Neutrophil (primary cell): Measurements from ENCODE around the gene FCHO1.
"Not testable (repeated sequence)": the region's sequence is repeated elsewhere in the genome, so short reads cannot be mapped to it uniquely, and the experiment has no call there.

Source experiments
- H3K27ac ChIP-seq: fragments of 200-600 bp; sonication (generic); 2 replicates; pipeline ENCODE4 v1.5.1; 2016; ENCODE audit warnings: mild to moderate bottlenecking, moderate library complexity
- H3K27me3 ChIP-seq: fragments of 200-600 bp; sonication (generic); 2 replicates; pipeline ENCODE4 v1.6.0; 2016; ENCODE audit warnings: mild to moderate bottlenecking
- H3K36me3 ChIP-seq: fragments of 200-600 bp; sonication (generic); 2 replicates; pipeline ENCODE4 v1.5.1; 2017
- H3K4me1 ChIP-seq, 2 experiments: fragments of 200-600 bp in 1 of 2; sonication (generic) in 1 of 2; 1 replicate in 1 of 2; 2 replicates in 1 of 2; pipeline versions ENCODE4 v1.5.1 to v1.6.1; 2013 to 2016; ENCODE audit warnings: low read depth in 1 of 2, low read length in 1 of 2, mild to moderate bottlenecking in 1 of 2, moderate library complexity in 1 of 2; ENCODE audit not compliant: control insufficient read depth in 1 of 2, insufficient read depth in 1 of 2
- H3K4me3 ChIP-seq, 2 experiments: fragments of 200-600 bp in 1 of 2; sonication (generic) in 1 of 2; 1 replicate in 1 of 2; 2 replicates in 1 of 2; pipeline ENCODE4 v1.5.1; 2013 to 2016; ENCODE audit warnings: low read depth in 1 of 2, low read length in 1 of 2, mild to moderate bottlenecking in 1 of 2, moderate library complexity in 1 of 2
- H3K9me3 ChIP-seq: fragments of 200-600 bp; sonication (generic); 2 replicates; pipeline ENCODE4 v1.5.1; 2016
- TF ChIP-seq, protein P1 (sequence below): fragments of 200-600 bp; sonication (generic); IDR thresholded peaks from 2 replicates; pipeline ENCODE4 v1.5.1; 2016; ENCODE audit warnings: antibody characterized with exemption

FCHO1 gene

DNA sequence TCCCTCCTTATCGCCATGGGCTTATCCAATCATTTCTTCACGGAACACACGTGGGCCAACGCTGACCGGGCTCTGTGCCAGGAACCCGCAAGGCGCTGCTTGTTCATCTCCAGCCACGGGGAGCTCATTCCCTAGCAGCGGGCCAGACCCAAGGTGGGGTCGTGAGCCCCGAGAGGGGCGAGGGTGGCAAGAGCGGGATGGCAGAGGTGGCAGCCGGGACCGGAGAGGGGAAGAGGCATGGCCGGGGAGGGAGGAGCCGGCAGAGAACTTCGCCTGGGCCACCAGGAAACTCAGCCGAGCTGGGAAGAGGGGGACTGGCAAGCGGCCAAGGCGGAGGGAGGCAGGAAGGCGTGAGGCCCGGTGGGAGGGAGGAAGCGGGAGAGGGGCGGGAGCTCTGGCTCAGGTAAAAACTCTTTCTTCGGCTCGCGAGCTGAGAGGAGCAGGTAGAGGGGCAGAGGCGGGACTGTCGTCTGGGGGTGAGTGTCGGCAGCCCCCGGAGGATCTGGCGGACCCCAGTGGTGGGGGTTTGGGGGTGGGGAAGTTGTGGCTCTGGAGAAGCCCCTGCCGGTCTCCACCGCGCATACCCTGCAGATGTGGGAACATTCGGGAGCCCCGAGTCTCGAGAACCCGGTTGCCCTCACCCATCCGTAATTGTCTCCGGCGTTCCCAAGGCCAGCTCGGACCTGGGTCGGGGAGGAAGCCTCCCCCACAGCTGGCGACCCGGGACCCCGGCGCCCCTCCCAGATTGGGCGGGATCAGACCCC is 43.6 kb downstream of the FCHO1 start, which contains the start of gene B3GNT3:
Gene B3GNT3 (plus strand): TSS at position 408 of the 764 bp plus-strand sequence. CDS start 12,670 bp downstream, outside the sequence.
- Histone ChIP-seq H3K4me1 (peaks cover 0 to 8% of the 10 kb centered on the region in 2 experiments), H3K27ac (no peak within 1 kb of the TSS), H3K36me3 (no peaks in the 10 kb centered on the region), H3K27me3 (peaks cover 88% of the 10 kb centered on the region), H3K4me3 (no peak within 1 kb of the TSS), H3K9me3 (no peaks in the 10 kb centered on the region)
- TF ChIP-seq, protein P1, sequence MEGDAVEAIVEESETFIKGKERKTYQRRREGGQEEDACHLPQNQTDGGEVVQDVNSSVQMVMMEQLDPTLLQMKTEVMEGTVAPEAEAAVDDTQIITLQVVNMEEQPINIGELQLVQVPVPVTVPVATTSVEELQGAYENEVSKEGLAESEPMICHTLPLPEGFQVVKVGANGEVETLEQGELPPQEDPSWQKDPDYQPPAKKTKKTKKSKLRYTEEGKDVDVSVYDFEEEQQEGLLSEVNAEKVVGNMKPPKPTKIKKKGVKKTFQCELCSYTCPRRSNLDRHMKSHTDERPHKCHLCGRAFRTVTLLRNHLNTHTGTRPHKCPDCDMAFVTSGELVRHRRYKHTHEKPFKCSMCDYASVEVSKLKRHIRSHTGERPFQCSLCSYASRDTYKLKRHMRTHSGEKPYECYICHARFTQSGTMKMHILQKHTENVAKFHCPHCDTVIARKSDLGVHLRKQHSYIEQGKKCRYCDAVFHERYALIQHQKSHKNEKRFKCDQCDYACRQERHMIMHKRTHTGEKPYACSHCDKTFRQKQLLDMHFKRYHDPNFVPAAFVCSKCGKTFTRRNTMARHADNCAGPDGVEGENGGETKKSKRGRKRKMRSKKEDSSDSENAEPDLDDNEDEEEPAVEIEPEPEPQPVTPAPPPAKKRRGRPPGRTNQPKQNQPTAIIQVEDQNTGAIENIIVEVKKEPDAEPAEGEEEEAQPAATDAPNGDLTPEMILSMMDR, result no peak

DNA sequence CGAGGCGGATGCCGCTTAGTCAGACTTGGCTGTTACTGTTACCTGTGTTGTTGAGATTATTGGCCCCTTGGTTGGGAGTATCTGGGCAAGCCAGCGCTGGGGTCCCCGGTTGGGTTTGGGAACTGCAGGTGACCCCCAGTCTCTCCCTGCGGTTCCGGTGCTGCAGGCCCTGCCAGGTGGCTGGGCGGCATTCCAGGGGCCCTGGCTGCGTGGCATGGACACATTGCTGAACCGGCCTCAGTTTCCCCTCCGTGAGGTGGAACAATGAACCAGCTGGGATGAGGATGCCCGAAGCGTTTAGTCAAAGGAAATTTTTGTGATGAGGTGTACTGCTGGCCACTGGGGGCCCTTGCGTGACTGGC is 44.2 kb downstream of the FCHO1 start:
- H3K4me1 ChIP-seq, result peaks cover 0 to 8% of the 10 kb centered on the region in 2 experiments
- H3K27me3 ChIP-seq, result peaks cover 88% of the 10 kb centered on the region
- TF ChIP-seq, protein P1, result no peak

DNA sequence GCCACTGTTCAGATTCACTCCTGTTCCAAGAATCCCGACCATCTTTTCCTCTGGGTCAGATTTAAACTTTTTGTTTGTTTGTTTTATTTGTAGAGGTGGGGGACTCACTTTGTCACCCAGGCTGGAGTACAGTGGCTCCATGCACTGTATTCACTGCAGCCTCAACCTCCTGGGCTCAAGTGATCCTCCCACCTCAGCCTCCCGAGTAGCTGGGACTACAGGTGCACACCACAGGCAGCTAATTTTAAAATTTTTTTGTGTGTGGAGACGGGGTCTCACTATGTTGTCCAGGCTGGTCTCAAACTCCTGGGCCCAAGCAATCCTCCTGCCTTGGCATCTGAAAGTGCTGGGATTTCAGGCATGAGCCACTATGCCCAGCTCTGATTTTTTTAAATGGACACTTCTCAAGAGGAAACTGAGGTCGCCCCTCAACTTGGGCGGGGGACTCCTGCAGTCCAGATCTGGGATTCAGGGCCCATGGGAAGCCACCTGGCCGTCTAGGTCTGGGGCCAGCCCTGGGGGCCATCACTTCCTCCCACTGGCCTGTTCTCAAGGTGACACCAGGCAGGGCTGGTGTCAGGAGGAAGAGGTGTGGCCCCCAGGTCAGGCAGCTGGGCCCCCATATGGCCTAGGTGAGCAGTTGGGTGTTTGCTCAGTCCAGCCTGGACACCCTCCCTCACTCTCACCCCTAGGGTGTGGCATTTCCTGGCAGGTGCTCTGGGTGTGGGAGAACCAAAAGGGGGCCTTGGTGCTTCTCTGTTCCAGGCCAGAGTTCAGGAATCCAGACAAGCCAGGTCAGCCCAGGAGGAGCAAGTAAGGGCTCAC is 44.9 kb downstream of the FCHO1 start:
- Histone ChIP-seq H3K9me3 (no peaks in the 10 kb centered on the region), H3K4me1 (peaks cover 0 to 8% of the 10 kb centered on the region in 2 experiments), H3K36me3 (no peaks in the 10 kb centered on the region), H3K27me3 (peaks cover 88% of the 10 kb centered on the region), H3K27ac (no peak overlapping the region), H3K4me3 (no peak overlapping the region)
- TF ChIP-seq, protein P1, result no peak

More for the DNA sequence above, 44.2 kb downstream of the FCHO1 start:
- no peaks in the 10 kb centered on the region for H3K36me3 ChIP-seq
- no peak overlapping the region for H3K27ac ChIP-seq
- H3K9me3 ChIP-seq, result no peaks in the 10 kb centered on the region
- no peak overlapping the region for H3K4me3 ChIP-seq

DNA sequence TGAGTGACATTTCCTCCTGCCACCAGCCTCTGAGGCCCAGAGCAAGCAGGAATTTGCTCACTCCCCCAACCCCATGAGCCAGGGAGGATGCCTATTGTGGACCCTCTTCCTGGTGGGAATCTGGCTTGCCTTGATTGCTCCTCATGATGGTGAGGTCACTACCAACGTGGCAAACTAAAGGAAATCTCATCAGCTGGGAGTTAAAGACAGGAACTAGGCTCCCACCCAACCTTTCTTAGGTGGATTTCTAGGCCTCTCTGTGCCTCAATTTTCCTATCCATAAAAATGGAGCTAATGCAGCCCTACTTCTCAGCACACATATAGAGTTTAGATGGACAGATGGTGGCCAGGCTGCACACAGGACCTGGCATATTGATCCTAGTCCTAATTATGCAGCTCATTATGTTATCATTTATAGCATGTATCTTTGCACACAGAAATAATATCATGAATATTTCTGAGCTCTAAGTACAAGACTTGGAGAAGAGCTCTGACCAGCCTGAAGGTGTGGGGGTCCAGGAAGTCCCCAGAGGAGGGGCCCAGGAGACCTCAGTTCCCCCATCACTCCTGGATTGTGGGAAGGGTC is 45.7 kb downstream of the FCHO1 start:
- Histone ChIP-seq H3K4me3 (no peak overlapping the region), H3K27ac (no peak overlapping the region), H3K9me3 (no peaks in the 10 kb centered on the region), H3K36me3 (no peaks in the 10 kb centered on the region), H3K27me3 (peaks cover 88% of the 10 kb centered on the region), H3K4me1 (peaks cover 0 to 8% of the 10 kb centered on the region in 2 experiments)
- TF ChIP-seq, protein P1, result no peak

DNA sequence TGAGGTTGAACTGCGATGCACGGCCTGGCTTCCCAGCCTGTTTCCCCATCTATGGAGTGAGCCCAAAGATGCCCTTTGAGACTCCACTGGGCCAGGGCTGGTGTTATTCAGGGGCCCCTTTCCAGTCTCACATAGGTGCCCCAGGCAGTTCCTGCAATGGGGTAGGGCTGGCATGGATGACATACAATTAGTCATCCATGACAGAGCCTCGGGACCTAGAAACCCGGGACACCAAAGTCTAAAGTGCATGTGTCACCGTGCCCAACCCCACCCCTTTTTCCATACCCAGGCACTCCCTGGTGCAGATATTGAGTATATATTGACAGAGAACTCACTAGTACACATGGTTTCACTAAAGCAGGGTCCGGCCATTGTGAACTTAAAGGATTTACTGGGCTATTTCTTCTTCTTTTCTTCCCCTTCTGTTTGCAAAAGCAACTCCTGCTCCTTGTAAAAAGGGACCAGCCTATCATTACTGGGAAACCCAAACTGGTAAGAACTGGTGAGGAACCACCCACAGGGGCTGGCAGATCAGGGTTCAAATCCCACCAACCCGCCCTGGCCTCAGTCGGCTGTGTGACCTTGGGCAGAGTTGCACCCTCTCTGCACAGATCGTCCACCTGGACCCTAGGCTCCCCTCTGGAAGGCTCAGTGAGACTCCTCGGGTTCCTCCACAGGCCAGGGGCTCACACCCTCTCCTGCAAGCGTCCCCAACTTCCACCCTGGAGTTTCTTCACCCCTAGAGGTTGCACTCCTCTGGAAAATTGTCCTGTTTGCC is 46.3 kb downstream of the FCHO1 start:
- no peaks in the 10 kb centered on the region for H3K36me3 ChIP-seq
- H3K4me1 ChIP-seq, result peaks cover 0 to 8% of the 10 kb centered on the region in 2 experiments
- H3K27me3 ChIP-seq, result peaks cover 88% of the 10 kb centered on the region
- H3K27ac ChIP-seq, result no peak overlapping the region
- H3K9me3 ChIP-seq, result no peaks in the 10 kb centered on the region
- TF ChIP-seq, protein P1, result no peak
- H3K4me3 ChIP-seq, result no peak overlapping the region

DNA sequence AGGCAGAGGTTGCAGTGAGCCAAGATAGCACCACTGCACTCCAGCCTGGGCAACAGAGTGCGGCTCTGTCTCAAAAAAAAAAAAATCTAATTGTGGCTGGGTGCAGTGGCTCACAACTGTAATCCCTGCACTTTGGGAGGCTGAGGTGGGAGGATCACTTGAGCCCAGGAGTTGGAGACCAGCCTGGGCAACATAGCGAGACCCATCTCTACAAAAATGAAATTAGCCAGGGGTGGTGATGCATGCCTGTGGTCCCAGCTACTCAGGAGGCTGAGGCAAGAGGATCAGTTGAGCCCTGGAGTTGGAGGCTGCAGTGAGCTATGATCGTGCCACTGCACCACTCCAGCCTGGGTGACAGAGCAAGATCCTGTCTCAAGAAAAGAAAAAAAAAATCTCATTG is 47.3 kb downstream of the FCHO1 start:
- not testable (repeated sequence) for H3K9me3 ChIP-seq, H3K36me3 ChIP-seq, H3K4me3 ChIP-seq, H3K27ac ChIP-seq
- peaks cover 81% of the 10 kb centered on the region for H3K27me3 ChIP-seq
- peaks cover 8 to 16% of the 10 kb centered on the region in 2 experiments for H3K4me1 ChIP-seq
